Right atrium auricular region (tissue), 2 donors: ENCODE measurements around the gene KCNA10. TPM values are rescaled to one million over a fixed set of nuclear protein-coding genes. Genes with fewer than 3 reads are reported as not detected.

Experiments
- DNase-seq: peaks from one replicate; pipeline ENCODE4 v3.0.0-alpha.2; 2019; ENCODE audit warnings: low spot score
- H3K27ac ChIP-seq, 2 donors: fragments of 200-600 bp; sonication (generic); 1 replicate in 1 of 2; 2 replicates in 1 of 2; pipeline ENCODE4 v1.5.1; 2016 to 2019
- H3K27me3 ChIP-seq, 2 donors: fragments of 200-600 bp; sonication (generic); one replicate each; pipeline versions ENCODE4 v1.5.1 to v1.6.0; 2017 to 2019
- H3K36me3 ChIP-seq: fragments of 200-600 bp; sonication (generic); one replicate; pipeline ENCODE4 v1.5.1; 2016
- H3K4me1 ChIP-seq, 2 donors: fragments of 200-600 bp; sonication (generic); one replicate each; pipeline versions ENCODE4 v1.5.1 to v1.6.0; 2017 to 2019
- H3K4me3 ChIP-seq, 2 donors: fragments of 200-600 bp; sonication (generic); 1 replicate in 1 of 2; 2 replicates in 1 of 2; pipeline ENCODE4 v1.5.1; 2017 to 2019; ENCODE audit warnings: mild to moderate bottlenecking in 1 of 2, moderate library complexity in 1 of 2
- H3K9me3 ChIP-seq, 2 donors: fragments of 200-600 bp; sonication (generic); one replicate each; pipeline ENCODE4 v1.5.1; 2019
- CTCF ChIP-seq, 2 donors: fragments of 200-600 bp; sonication (generic); IDR thresholded peaks; one replicate each; pipeline ENCODE4 v1.5.1; 2019; ENCODE audit warnings: antibody characterized with exemption in 2 of 2
- total RNA-seq, 2 donors: library from RNA; depleted of rRNA; stranded (reverse); fragments of >200 nt; gene quantifications; one replicate each; pipeline ENCODE4 v1.1.0, GENCODE V29; 2016

KCNA10 gene
- total RNA-seq, 2 donors from 2014 or later, result not detected

GRCh38 chr1:110549831-110550230, 30.9 kb upstream of the KCNA10 start:
- no peaks in the 10 kb centered on the region for H3K9me3 ChIP-seq
- DNase-seq, result no peak
- H3K27ac ChIP-seq, result no peak overlapping the region
- TF ChIP-seq CTCF (IDR thresholded peaks at IDR 0.05), result no peak
- H3K36me3 ChIP-seq, result no peaks in the 10 kb centered on the region
- no peak overlapping the region for H3K4me3 ChIP-seq
- peaks cover 0 to 2% of the 10 kb centered on the region in 2 donors for H3K4me1 ChIP-seq
- no peaks in the 10 kb centered on the region for H3K27me3 ChIP-seq

- no peaks in the 10 kb centered on the region for H3K4me1 ChIP-seq
- no peak overlapping the region for H3K4me3 ChIP-seq
- H3K27me3 ChIP-seq, result no peaks in the 10 kb centered on the region
- no peak for DNase-seq
- no peaks in the 10 kb centered on the region for H3K9me3 ChIP-seq
- no peaks in the 10 kb centered on the region for H3K36me3 ChIP-seq
- no peak overlapping the region for H3K27ac ChIP-seq
- TF ChIP-seq CTCF (IDR thresholded peaks at IDR 0.05), result peak in 1 of 2 donors; percentile 51
Observed at GRCh38 chr1:110548381-110548780, 29.4 kb upstream of the KCNA10 start.

- no peaks in the 10 kb centered on the region for H3K36me3 ChIP-seq
- no peak for TF ChIP-seq CTCF (IDR thresholded peaks at IDR 0.05)
Observed at GRCh38 chr1:110547017-110547416, 28.0 kb upstream of the KCNA10 start.

DNA sequence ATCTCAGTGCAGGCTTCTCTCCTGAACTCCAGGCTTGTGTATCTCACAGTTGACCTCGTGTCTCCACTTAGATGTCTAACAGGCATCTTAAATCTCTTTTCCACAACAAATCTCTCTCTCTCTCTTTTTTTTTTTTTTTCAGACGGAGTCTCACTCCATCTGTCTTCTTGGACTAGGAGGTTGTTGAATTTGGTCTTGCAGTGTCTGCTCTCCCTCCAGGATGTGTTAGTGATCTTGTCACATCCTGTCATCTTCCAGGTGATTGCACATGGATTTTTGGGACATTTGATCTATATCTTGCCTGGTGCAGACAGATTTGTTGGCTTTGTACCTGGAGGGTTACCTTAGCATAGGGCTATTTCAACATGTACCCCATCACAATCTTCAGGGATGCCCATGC, 26.5 kb upstream of the KCNA10 start:
- H3K4me3 ChIP-seq, result no peak overlapping the region
- no peaks in the 10 kb centered on the region for H3K27me3 ChIP-seq
- H3K36me3 ChIP-seq, result no peaks in the 10 kb centered on the region
- TF ChIP-seq CTCF (IDR thresholded peaks at IDR 0.05), result no peak
- no peak for DNase-seq
- no peaks in the 10 kb centered on the region for H3K4me1 ChIP-seq
- H3K27ac ChIP-seq, result no peak overlapping the region
- H3K9me3 ChIP-seq, result no peaks in the 10 kb centered on the region

More at GRCh38 chr1:110547017-110547416, 28.0 kb upstream of the KCNA10 start:
- no peak for DNase-seq
- no peak overlapping the region for H3K4me3 ChIP-seq
- no peaks in the 10 kb centered on the region for H3K9me3 ChIP-seq
- H3K4me1 ChIP-seq, result no peaks in the 10 kb centered on the region
- H3K27me3 ChIP-seq, result no peaks in the 10 kb centered on the region
- no peak overlapping the region for H3K27ac ChIP-seq

DNA sequence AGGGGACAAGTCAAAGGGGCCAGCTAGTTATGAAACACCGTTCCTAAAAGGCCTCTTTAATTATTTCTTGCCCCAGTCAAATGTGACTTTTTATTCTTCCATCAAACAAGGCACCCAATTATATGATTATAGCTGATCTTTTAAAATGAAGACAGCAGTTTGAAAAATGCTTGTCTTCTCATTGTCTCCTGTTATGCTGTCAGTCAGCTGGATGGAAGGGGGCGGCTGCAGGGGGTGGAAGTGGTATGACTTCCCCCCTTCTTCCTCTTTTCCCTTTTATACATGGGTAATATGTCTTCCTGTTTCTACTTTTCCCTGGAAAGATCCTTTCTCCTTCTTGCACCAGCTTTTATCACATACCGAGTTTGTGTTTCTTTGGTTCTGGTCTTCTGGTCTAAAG, 25.8 kb upstream of the KCNA10 start:
- no peak for DNase-seq
- Histone ChIP-seq H3K27ac (no peak overlapping the region), H3K4me3 (no peak overlapping the region), H3K4me1 (no peaks in the 10 kb centered on the region), H3K27me3 (no peaks in the 10 kb centered on the region), H3K36me3 (no peaks in the 10 kb centered on the region), H3K9me3 (no peaks in the 10 kb centered on the region)
- TF ChIP-seq CTCF (IDR thresholded peaks at IDR 0.05), result no peak

- no peaks in the 10 kb centered on the region for H3K36me3 ChIP-seq
- TF ChIP-seq CTCF (IDR thresholded peaks at IDR 0.05), result no peak
- no peaks in the 10 kb centered on the region for H3K4me1 ChIP-seq
- no peaks in the 10 kb centered on the region for H3K27me3 ChIP-seq
- H3K4me3 ChIP-seq, result no peak overlapping the region
- DNase-seq, result no peak
- H3K27ac ChIP-seq, result no peak overlapping the region
- no peaks in the 10 kb centered on the region for H3K9me3 ChIP-seq
Observed at GRCh38 chr1:110542725-110543124, 23.8 kb upstream of the KCNA10 start.
